ENCODE results near the gene TMUB1. TPM values are rescaled to one million over a fixed set of nuclear protein-coding genes. Genes with fewer than 3 reads are reported as not detected.

TMUB1 gene
- total and polyA plus RNA-seq, 9 of the 15 experiments (the other 6 are each of a cell fraction or from before 2014, with no cell fraction given): 0.14 to 241 (median 74.1) TPM

DNA sequence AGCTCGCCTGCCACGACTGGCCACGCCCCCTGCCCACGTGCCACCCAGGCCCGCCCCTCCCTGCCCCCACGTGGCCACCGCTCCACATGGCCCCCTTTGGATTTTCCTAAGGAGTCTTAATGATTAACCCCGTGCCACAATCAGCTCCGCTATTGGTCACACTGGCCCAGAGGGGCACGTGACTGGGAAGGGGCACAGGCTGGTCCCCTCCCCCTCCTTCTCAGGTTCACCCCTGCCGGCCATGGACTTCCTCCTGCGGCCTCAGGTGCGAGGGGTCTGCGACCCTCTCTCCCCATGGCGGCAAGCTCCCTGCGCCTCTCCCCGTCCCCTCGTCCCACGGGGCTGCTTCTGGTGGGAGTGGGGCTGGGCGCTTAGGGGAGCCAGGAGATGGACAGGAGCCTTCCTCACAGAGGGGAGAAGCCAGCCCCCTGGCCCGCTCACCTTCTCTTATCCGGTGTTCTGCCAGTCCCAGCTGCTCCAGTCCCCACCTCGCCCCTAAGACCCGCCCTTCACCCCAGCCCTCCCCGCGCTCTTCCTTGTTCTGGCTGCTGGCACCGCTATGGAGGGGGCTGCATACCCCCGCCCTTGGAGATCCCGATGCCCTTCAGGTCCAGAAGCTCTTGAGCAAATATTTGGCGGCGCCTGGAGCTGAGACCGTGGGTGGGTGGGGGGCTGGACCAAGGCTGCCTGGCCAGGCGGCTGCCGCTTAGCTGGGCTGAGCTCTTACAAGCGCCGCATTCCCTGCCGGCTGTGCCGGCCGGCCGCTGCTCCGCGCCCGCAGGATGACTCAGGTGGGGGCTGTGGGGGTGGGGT, 20.7 kb downstream of the TMUB1 start (continued):
- TF ChIP-seq, protein P1, sequence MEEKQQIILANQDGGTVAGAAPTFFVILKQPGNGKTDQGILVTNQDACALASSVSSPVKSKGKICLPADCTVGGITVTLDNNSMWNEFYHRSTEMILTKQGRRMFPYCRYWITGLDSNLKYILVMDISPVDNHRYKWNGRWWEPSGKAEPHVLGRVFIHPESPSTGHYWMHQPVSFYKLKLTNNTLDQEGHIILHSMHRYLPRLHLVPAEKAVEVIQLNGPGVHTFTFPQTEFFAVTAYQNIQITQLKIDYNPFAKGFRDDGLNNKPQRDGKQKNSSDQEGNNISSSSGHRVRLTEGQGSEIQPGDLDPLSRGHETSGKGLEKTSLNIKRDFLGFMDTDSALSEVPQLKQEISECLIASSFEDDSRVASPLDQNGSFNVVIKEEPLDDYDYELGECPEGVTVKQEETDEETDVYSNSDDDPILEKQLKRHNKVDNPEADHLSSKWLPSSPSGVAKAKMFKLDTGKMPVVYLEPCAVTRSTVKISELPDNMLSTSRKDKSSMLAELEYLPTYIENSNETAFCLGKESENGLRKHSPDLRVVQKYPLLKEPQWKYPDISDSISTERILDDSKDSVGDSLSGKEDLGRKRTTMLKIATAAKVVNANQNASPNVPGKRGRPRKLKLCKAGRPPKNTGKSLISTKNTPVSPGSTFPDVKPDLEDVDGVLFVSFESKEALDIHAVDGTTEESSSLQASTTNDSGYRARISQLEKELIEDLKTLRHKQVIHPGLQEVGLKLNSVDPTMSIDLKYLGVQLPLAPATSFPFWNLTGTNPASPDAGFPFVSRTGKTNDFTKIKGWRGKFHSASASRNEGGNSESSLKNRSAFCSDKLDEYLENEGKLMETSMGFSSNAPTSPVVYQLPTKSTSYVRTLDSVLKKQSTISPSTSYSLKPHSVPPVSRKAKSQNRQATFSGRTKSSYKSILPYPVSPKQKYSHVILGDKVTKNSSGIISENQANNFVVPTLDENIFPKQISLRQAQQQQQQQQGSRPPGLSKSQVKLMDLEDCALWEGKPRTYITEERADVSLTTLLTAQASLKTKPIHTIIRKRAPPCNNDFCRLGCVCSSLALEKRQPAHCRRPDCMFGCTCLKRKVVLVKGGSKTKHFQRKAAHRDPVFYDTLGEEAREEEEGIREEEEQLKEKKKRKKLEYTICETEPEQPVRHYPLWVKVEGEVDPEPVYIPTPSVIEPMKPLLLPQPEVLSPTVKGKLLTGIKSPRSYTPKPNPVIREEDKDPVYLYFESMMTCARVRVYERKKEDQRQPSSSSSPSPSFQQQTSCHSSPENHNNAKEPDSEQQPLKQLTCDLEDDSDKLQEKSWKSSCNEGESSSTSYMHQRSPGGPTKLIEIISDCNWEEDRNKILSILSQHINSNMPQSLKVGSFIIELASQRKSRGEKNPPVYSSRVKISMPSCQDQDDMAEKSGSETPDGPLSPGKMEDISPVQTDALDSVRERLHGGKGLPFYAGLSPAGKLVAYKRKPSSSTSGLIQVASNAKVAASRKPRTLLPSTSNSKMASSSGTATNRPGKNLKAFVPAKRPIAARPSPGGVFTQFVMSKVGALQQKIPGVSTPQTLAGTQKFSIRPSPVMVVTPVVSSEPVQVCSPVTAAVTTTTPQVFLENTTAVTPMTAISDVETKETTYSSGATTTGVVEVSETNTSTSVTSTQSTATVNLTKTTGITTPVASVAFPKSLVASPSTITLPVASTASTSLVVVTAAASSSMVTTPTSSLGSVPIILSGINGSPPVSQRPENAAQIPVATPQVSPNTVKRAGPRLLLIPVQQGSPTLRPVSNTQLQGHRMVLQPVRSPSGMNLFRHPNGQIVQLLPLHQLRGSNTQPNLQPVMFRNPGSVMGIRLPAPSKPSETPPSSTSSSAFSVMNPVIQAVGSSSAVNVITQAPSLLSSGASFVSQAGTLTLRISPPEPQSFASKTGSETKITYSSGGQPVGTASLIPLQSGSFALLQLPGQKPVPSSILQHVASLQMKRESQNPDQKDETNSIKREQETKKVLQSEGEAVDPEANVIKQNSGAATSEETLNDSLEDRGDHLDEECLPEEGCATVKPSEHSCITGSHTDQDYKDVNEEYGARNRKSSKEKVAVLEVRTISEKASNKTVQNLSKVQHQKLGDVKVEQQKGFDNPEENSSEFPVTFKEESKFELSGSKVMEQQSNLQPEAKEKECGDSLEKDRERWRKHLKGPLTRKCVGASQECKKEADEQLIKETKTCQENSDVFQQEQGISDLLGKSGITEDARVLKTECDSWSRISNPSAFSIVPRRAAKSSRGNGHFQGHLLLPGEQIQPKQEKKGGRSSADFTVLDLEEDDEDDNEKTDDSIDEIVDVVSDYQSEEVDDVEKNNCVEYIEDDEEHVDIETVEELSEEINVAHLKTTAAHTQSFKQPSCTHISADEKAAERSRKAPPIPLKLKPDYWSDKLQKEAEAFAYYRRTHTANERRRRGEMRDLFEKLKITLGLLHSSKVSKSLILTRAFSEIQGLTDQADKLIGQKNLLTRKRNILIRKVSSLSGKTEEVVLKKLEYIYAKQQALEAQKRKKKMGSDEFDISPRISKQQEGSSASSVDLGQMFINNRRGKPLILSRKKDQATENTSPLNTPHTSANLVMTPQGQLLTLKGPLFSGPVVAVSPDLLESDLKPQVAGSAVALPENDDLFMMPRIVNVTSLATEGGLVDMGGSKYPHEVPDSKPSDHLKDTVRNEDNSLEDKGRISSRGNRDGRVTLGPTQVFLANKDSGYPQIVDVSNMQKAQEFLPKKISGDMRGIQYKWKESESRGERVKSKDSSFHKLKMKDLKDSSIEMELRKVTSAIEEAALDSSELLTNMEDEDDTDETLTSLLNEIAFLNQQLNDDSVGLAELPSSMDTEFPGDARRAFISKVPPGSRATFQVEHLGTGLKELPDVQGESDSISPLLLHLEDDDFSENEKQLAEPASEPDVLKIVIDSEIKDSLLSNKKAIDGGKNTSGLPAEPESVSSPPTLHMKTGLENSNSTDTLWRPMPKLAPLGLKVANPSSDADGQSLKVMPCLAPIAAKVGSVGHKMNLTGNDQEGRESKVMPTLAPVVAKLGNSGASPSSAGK (IDR thresholded peaks at IDR 0.05): no peak
- TF ChIP-seq, protein P2, sequence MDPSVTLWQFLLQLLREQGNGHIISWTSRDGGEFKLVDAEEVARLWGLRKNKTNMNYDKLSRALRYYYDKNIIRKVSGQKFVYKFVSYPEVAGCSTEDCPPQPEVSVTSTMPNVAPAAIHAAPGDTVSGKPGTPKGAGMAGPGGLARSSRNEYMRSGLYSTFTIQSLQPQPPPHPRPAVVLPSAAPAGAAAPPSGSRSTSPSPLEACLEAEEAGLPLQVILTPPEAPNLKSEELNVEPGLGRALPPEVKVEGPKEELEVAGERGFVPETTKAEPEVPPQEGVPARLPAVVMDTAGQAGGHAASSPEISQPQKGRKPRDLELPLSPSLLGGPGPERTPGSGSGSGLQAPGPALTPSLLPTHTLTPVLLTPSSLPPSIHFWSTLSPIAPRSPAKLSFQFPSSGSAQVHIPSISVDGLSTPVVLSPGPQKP (CRISPR knock-in tag; IDR thresholded peaks at IDR 0.05): no peak
- no peak for TF ChIP-seq ZNF778 (CRISPR knock-in tag; IDR thresholded peaks at IDR 0.05)
- 0 out of 4 replicates have a peak, but pooled peaks of 1 of the 2 experiments have one; percentile 1 for TF ChIP-seq RCOR1 (IDR thresholded peaks at IDR 0.05; ENCODE audit: borderline replicate concordance in 1 of 2, low read depth in 2 of 2, low read length in 2 of 2)
- TF ChIP-seq, protein P3, sequence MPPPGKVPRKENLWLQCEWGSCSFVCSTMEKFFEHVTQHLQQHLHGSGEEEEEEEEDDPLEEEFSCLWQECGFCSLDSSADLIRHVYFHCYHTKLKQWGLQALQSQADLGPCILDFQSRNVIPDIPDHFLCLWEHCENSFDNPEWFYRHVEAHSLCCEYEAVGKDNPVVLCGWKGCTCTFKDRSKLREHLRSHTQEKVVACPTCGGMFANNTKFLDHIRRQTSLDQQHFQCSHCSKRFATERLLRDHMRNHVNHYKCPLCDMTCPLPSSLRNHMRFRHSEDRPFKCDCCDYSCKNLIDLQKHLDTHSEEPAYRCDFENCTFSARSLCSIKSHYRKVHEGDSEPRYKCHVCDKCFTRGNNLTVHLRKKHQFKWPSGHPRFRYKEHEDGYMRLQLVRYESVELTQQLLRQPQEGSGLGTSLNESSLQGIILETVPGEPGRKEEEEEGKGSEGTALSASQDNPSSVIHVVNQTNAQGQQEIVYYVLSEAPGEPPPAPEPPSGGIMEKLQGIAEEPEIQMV (tag; conservative IDR thresholded peaks at IDR 0.05; ENCODE audit: low read depth): no peak
- TF ChIP-seq CBX8 (IDR thresholded peaks at IDR 0.05; ENCODE audit: borderline replicate concordance, extremely low read depth, low read depth, low read length, poor library complexity, severe bottlenecking): no peak
- peak; percentile 98 for TF ChIP-seq SREBF2 (CRISPR knock-in tag; IDR thresholded peaks at IDR 0.05)
- TF ChIP-seq KDM4B (IDR thresholded peaks at IDR 0.05; ENCODE audit: borderline replicate concordance in 2 of 2, low read depth in 1 of 2): no peak
- TF ChIP-seq MCM7 (IDR thresholded peaks at IDR 0.05): no peak
- no peak for TF ChIP-seq NCOR1 (IDR thresholded peaks at IDR 0.05)

Data from K562 (cell line).